A549 (cell line): Measurements from ENCODE around the gene RNPEP. TPM values are rescaled to one million over a fixed set of nuclear protein-coding genes. Genes with fewer than 3 reads are reported as not detected.
A peak's percentile ranks its signal among the peaks of the same experiment; 100 is the strongest.

Experiments used
- ATAC-seq, 2 experiments: fragments of 200-7000 bp in 1 of 2; fragments of >200 bp in 1 of 2; cut with Nextera tagmentation in 1 of 2; cut with Tn5 transposase in 1 of 2; 3 replicates each; pipeline versions ENCODE4 v1.8.0 to v1.9.1; 2018 to 2020; ENCODE audit warnings: mild to moderate bottlenecking in 1 of 2, moderate library complexity in 1 of 2
- CTCF ChIA-PET: fragments of 300-600 bp; sonication (Branson Sonifier 250); formaldehyde crosslinking; extraction: SDS; loops from one replicate; lab custom pipeline; 2021; ENCODE audit warnings: antibody characterized with exemption, inconsistent platforms; lab: Yijun Ruan, JAX
- POLR2A ChIA-PET: fragments of 350-600 bp; formaldehyde crosslinking; extraction: SDS; loops from one replicate; lab custom pipeline; 2021; ENCODE audit warnings: antibody characterized with exemption, inconsistent platforms; lab: Yijun Ruan, JAX
- DNase-seq, 2 experiments: peaks; one replicate each; pipeline versions ENCODE4 v3.0.0 to v3.0.0-alpha.2; 2011 to 2016; ENCODE audit warnings: low read depth in 1 of 2, low spot score in 1 of 2
- FAIRE-seq: peaks from 2 replicates; lab custom pipeline; 2011; peaks lifted over from hg19 to GRCh38; lab: Jason Lieb, UNC
- H3K27ac ChIP-seq, 2 experiments: fragments of >200 bp; sonication (Bioruptor Twin); formaldehyde crosslinking; 3 replicates each; pipeline ENCODE4 v1.5.1; 2016 to 2017
- H3K4me1 ChIP-seq: fragments of >200 bp; sonication (Bioruptor Twin); formaldehyde crosslinking; 3 replicates; pipeline ENCODE4 v1.6.1; 2016
- H3K4me2 ChIP-seq: fragments of >200 bp; sonication (Bioruptor Twin); formaldehyde crosslinking; 3 replicates; pipeline ENCODE4 v1.6.1; 2016
- H3K4me3 ChIP-seq: fragments of >200 bp; sonication (Bioruptor Twin); formaldehyde crosslinking; 3 replicates; pipeline ENCODE4 v1.5.1; 2016
- H3K9me3 ChIP-seq: fragments of >200 bp; sonication (Bioruptor Twin); formaldehyde crosslinking; 3 replicates; pipeline ENCODE4 v1.6.1; 2016
- CBX2 ChIP-seq: fragments of 200-600 bp; sonication (generic); IDR thresholded peaks from 2 replicates; pipeline ENCODE4 v1.6.1; 2016; ENCODE audit warnings: low read depth, mild to moderate bottlenecking, borderline replicate concordance
- CBX8 ChIP-seq: fragments of 200-600 bp; sonication (generic); IDR thresholded peaks from 2 replicates; pipeline ENCODE4 v1.6.1; 2016
- CEBPB ChIP-seq, 2 experiments: fragments of >200 bp in 1 of 2; sonication (Bioruptor Twin) in 1 of 2; formaldehyde crosslinking in 1 of 2; IDR thresholded peaks; 2 replicates each; pipeline ENCODE4 v1.6.1; 2012 to 2016
- CHD4 ChIP-seq: fragments of 200-600 bp; sonication (generic); IDR thresholded peaks from 2 replicates; pipeline ENCODE4 v1.6.1; 2016; ENCODE audit warnings: antibody characterized with exemption, mild to moderate bottlenecking, borderline replicate concordance
- EHMT2 ChIP-seq: fragments of 200-600 bp; sonication (generic); IDR thresholded peaks from 2 replicates; pipeline ENCODE4 v1.6.1; 2016; ENCODE audit warnings: antibody characterized with exemption, low read depth, mild to moderate bottlenecking, moderate library complexity
- ESRRA ChIP-seq: fragments of 150-350 bp; IDR thresholded peaks from 2 replicates; pipeline ENCODE4 v1.6.1; 2014; ENCODE audit warnings: mild to moderate bottlenecking, low read length, borderline replicate concordance
- FOSL2 ChIP-seq, 2 experiments: fragments of 450-650 bp in 1 of 2; fragments of >200 bp in 1 of 2; sonication (Bioruptor Twin) in 1 of 2; formaldehyde crosslinking; IDR thresholded peaks; 2 replicates each; pipeline versions ENCODE4 v1.5.0 to v1.6.1; 2016 to 2020; ENCODE audit warnings: mild to moderate bottlenecking in 1 of 2, moderate library complexity in 1 of 2
- GATA3 ChIP-seq: IDR thresholded peaks from 2 replicates; pipeline ENCODE4 v1.6.1; 2012; ENCODE audit warnings: borderline replicate concordance
- HDAC2 ChIP-seq: fragments of 200-600 bp; sonication (generic); IDR thresholded peaks from 2 replicates; pipeline ENCODE4 v1.6.1; 2016
- HEYL ChIP-seq: fragments of 250-450 bp; sonication (Bioruptor Pico); IDR thresholded peaks from 2 replicates; pipeline ENCODE4 v1.8.0; 2021; ENCODE audit warnings: mild to moderate bottlenecking, moderate library complexity
- HOXA7 ChIP-seq: fragments of 250-450 bp; sonication (Bioruptor Pico); IDR thresholded peaks from 2 replicates; pipeline ENCODE4 v1.5.0; 2020; ENCODE audit warnings: mild to moderate bottlenecking, moderate library complexity
- JUN ChIP-seq, 2 experiments: fragments of >200 bp; sonication (Bioruptor Twin); formaldehyde crosslinking; IDR thresholded peaks; 2 replicates in 1 of 2; 3 replicates in 1 of 2; pipeline ENCODE4 v1.6.1; 2016 to 2017
- KDM5A ChIP-seq: fragments of 200-600 bp; sonication (generic); IDR thresholded peaks from 2 replicates; pipeline ENCODE4 v1.6.1; 2016; ENCODE audit warnings: antibody characterized with exemption, mild to moderate bottlenecking
- MAZ ChIP-seq: fragments of 150-350 bp; IDR thresholded peaks from 2 replicates; pipeline ENCODE4 v1.6.1; 2014; ENCODE audit warnings: antibody characterized with exemption, low read depth, low read length, borderline replicate concordance
- MYC ChIP-seq: IDR thresholded peaks from 2 replicates; pipeline ENCODE4 v1.6.1; 2012; ENCODE audit warnings: mild to moderate bottlenecking, inconsistent platforms, low read length, improper control_type of control experiment, borderline replicate concordance
- PBX3 ChIP-seq: IDR thresholded peaks from 2 replicates; pipeline ENCODE4 v1.6.1; 2012
- PHF8 ChIP-seq: fragments of 200-600 bp; sonication (generic); IDR thresholded peaks from 2 replicates; pipeline ENCODE4 v1.6.1; 2016; ENCODE audit warnings: low read depth, mild to moderate bottlenecking, antibody characterized with exemption, moderate library complexity, borderline replicate concordance
- POLR2A ChIP-seq: IDR thresholded peaks from 2 replicates; pipeline ENCODE4 v1.6.1; 2012; ENCODE audit warnings: mild to moderate bottlenecking, low read length
- POLR2AphosphoS2 ChIP-seq: conservative IDR thresholded peaks from 2 replicates; pipeline ENCODE4 v1.6.1; 2012; ENCODE audit warnings: low read length, improper control_type of control experiment, inconsistent platforms
- RAD21 ChIP-seq, 2 experiments: fragments of >200 bp in 1 of 2; sonication (Bioruptor Twin) in 1 of 2; formaldehyde crosslinking in 1 of 2; IDR thresholded peaks in 1 of 2; conservative IDR thresholded peaks in 1 of 2; 2 replicates in 1 of 2; 3 replicates in 1 of 2; pipeline ENCODE4 v1.6.1; 2012 to 2018; ENCODE audit warnings: inconsistent platforms in 1 of 2
- RARB ChIP-seq: fragments of 250-450 bp; sonication (Bioruptor Pico); IDR thresholded peaks from 2 replicates; pipeline ENCODE4 v1.8.0; 2021; ENCODE audit warnings: mild to moderate bottlenecking, moderate library complexity
- RCOR1 ChIP-seq: fragments of 150-350 bp; IDR thresholded peaks from 2 replicates; pipeline ENCODE4 v1.6.1; 2014; ENCODE audit warnings: antibody characterized with exemption, low read length, low read depth
- RFX5 ChIP-seq: fragments of 450-650 bp; IDR thresholded peaks from 2 replicates; pipeline ENCODE4 v1.7.1; 2014; ENCODE audit warnings: antibody characterized with exemption, mild to moderate bottlenecking, moderate library complexity
- SMC3 ChIP-seq: fragments of >200 bp; sonication (Bioruptor Twin); formaldehyde crosslinking; IDR thresholded peaks from 3 replicates; pipeline ENCODE4 v1.6.1; 2018; ENCODE audit warnings: inconsistent platforms
- ZC3H11A ChIP-seq: fragments of 450-650 bp; IDR thresholded peaks from 2 replicates; pipeline ENCODE4 v1.6.1; 2014; ENCODE audit warnings: antibody characterized with exemption, mild to moderate bottlenecking
- WGBS: methylation state at CpG from one replicate; pipeline ENCODE4 v1.1.6; 2017; ENCODE audit errors: missing lambda C conversion rate; 5-methylcytosine and 5-hydroxymethylcytosine counted together
- polyA plus RNA-seq, 4 experiments: library from polyadenylated mRNA; depleted of rRNA in 3 of 4; stranded (reverse); fragments of >200 nt; fragmentation: RNase III in 1 of 4; extraction: RNeasy Plus Mini Kit Qiagen cat#74134 plus additional on column Dnase treatment in 1 of 4; gene quantifications; 2 replicates in 3 of 4; 3 replicates in 1 of 4; pipeline ENCODE4 v1.2.3, GENCODE V29; 2011 to 2017
- TF ChIP-seq, protein P1 (sequence below): fragments of 250-450 bp; sonication (Bioruptor Pico); IDR thresholded peaks from 2 replicates; pipeline ENCODE4 v1.5.0; 2020; ENCODE audit warnings: low read depth, mild to moderate bottlenecking, moderate library complexity
- TF ChIP-seq, protein P2 (sequence below): fragments of >200 bp; sonication (Bioruptor Twin); formaldehyde crosslinking; IDR thresholded peaks from 3 replicates; pipeline ENCODE4 v1.6.1; 2016
- TF ChIP-seq, protein P3 (sequence below): fragments of 450-650 bp; IDR thresholded peaks from 2 replicates; pipeline ENCODE4 v1.6.1; 2014; ENCODE audit warnings: antibody characterized with exemption

The RNPEP gene
- polyA plus RNA-seq, 2 of the 4 experiments (the other 2 are of a cell fraction), result 71.1 to 87.6 TPM

- TF ChIP-seq, protein P1, sequence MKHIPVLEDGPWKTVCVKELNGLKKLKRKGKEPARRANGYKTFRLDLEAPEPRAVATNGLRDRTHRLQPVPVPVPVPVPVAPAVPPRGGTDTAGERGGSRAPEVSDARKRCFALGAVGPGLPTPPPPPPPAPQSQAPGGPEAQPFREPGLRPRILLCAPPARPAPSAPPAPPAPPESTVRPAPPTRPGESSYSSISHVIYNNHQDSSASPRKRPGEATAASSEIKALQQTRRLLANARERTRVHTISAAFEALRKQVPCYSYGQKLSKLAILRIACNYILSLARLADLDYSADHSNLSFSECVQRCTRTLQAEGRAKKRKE, result no peak
- peak; percentile 75; the same call in 1 of the 2 replicates for TF ChIP-seq POLR2AphosphoS2
- peak; percentile 45; the same call in 1 of the 2 replicates for TF ChIP-seq MAZ
- TF ChIP-seq CBX2, result no peak
- TF ChIP-seq FOSL2 (IDR thresholded peaks at IDR 0.05), result no peak
- TF ChIP-seq FOSL2 (CRISPR knock-in tag; IDR thresholded peaks at IDR 0.05), result peak; percentile 34; the same call in 1 of the 2 replicates
- 0 out of 4 replicates have a peak, but pooled peaks of 1 of the 2 experiments have one; percentile 20 for TF ChIP-seq CEBPB (IDR thresholded peaks at IDR 0.05)
- no peak for TF ChIP-seq RCOR1
- TF ChIP-seq, protein P2, sequence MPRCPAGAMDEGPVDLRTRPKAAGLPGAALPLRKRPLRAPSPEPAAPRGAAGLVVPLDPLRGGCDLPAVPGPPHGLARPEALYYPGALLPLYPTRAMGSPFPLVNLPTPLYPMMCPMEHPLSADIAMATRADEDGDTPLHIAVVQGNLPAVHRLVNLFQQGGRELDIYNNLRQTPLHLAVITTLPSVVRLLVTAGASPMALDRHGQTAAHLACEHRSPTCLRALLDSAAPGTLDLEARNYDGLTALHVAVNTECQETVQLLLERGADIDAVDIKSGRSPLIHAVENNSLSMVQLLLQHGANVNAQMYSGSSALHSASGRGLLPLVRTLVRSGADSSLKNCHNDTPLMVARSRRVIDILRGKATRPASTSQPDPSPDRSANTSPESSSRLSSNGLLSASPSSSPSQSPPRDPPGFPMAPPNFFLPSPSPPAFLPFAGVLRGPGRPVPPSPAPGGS, result peak; percentile 99
- no peak for TF ChIP-seq HEYL (CRISPR knock-in tag)
- no peak; the same call in 1 of the 2 replicates for TF ChIP-seq MYC
- no peak for TF ChIP-seq KDM5A
- peak; percentile 100 for TF ChIP-seq POLR2A
- no peak for TF ChIP-seq HDAC2
- TF ChIP-seq JUN (IDR thresholded peaks at IDR 0.05), result peak; percentile 99
- no peak for TF ChIP-seq ESRRA
- TF ChIP-seq PHF8, result peak; percentile 92
- TF ChIP-seq HOXA7 (CRISPR knock-in tag), result peak; percentile 60; the same call in 1 of the 2 replicates
- peak; percentile 38; the same call in 1 of the 3 replicates for TF ChIP-seq SMC3
- TF ChIP-seq RARB, result no peak
- TF ChIP-seq EHMT2, result no peak
- peak; percentile 78 for TF ChIP-seq PBX3
- no peak for TF ChIP-seq CHD4
- no peak for TF ChIP-seq RFX5
- TF ChIP-seq GATA3, result peak; percentile 67
- peak; percentile 29 to 43 for TF ChIP-seq RAD21 (conservative IDR thresholded peaks at IDR 0.05 in 1 of 2, IDR thresholded peaks at IDR 0.05 in 1 of 2)
Observed at GRCh38 chr1:202010180-202011015, 27.9 kb downstream of the RNPEP start, which contains the start of gene ELF3 (continued).

DNA sequence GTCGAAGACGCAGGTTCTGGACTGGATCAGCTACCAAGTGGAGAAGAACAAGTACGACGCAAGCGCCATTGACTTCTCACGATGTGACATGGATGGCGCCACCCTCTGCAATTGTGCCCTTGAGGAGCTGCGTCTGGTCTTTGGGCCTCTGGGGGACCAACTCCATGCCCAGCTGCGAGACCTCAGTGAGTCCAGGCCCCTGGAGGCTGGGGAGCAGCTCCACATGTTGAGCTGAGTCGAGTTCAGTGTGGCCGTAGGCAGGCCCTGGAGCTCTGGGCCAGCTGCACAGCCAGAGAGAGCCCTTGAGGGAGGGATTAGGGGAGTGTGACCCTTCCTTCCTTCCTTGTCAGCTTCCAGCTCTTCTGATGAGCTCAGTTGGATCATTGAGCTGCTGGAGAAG lies 29.5 kb downstream of the RNPEP start:
- WGBS, result 13% methylated on average over 8 of the region's 11 CpGs
- peak overlapping the region; percentile 88 for H3K4me2 ChIP-seq

More for the DNA sequence above, 29.5 kb downstream of the RNPEP start:
- DNase-seq (peak in 1 of 2 experiments; percentile 62), FAIRE-seq (no peak), ATAC-seq (peak in 1 of 2 experiments; percentile 0; a peak in 2 of 6 replicates)
- Histone ChIP-seq H3K9me3 (no peaks in the 10 kb centered on the region), H3K4me3 (peak overlapping the region; percentile 95), H3K27ac (peak overlapping the region; percentile 93 to 94), H3K4me1 (peaks cover 65% of the 10 kb centered on the region)
- CTCF ChIA-PET, result interaction anchor here (0.7 to 46.8 kb wide), 12 partner anchors 13 to 117 kb away, joined by 3 to 1624 read pairs (median 6); partner anchors contain the start of gene GPR37L1
- no peak for TF ChIP-seq CBX8
- no peak for TF ChIP-seq MAZ
- TF ChIP-seq ZC3H11A, result no peak
- TF ChIP-seq, protein P3, sequence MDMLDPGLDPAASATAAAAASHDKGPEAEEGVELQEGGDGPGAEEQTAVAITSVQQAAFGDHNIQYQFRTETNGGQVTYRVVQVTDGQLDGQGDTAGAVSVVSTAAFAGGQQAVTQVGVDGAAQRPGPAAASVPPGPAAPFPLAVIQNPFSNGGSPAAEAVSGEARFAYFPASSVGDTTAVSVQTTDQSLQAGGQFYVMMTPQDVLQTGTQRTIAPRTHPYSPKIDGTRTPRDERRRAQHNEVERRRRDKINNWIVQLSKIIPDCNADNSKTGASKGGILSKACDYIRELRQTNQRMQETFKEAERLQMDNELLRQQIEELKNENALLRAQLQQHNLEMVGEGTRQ, result no peak
- TF ChIP-seq FOSL2 (IDR thresholded peaks at IDR 0.05), result no peak
- TF ChIP-seq FOSL2 (CRISPR knock-in tag; IDR thresholded peaks at IDR 0.05), result no peak
- no peak for TF ChIP-seq CEBPB (IDR thresholded peaks at IDR 0.05)
- POLR2A ChIA-PET, result interaction anchor here (0.6 to 3.7 kb wide), 11 partner anchors 11 to 108 kb away, joined by 3 to 147 read pairs (median 36); partner anchors contain the start of gene GPR37L1
